ENCODE data around the gene DIP2C.
"Not testable (repeated sequence)": the region's sequence is repeated elsewhere in the genome, so short reads cannot be mapped to it uniquely, and the experiment has no call there.

Gene DIP2C

DNA sequence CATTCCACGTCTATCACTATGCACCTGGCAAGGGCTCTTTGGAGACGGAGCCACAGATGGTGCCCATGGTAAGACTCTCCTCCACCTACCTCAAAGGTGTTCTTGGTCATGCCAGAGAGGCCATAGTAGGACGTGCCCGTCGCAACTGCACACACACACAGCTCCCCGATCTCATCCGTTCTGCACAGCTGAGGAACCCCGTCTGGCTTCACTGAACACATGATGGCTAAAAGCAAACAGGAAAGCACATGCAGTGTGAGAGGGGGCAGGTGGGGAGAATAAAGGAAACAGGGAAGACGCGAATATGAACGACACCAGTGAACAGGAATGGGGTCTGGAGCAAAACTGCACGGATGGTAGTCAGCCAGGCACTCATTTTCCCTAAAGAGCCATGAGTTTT, 323.3 kb downstream of the DIP2C start:
- no peak for DNase-seq

DNA sequence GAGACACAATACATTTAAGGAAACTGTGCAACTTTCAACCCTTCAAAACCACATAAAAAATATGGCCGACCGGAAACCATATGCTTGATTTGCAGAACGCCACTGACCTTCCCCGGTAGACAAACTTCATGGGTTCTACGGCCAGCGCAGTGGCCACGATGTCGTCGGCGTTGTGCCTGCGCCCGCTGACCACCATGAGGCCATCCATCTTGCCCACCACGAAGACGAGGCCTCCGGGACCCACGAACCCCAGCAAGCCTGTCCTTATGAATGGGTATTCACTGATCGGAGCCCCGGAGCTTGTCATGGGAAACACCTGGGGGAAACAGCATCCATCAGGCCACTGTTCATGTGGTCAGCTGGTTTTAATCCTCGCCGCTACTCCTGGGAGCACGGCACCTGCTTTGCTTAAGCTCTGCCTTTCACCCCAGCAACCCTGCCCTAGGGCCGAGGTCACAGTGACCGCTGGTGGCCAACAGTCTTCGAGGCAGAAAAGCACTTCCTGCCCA, 325.1 kb downstream of the DIP2C start:
- no peak for DNase-seq

DNA sequence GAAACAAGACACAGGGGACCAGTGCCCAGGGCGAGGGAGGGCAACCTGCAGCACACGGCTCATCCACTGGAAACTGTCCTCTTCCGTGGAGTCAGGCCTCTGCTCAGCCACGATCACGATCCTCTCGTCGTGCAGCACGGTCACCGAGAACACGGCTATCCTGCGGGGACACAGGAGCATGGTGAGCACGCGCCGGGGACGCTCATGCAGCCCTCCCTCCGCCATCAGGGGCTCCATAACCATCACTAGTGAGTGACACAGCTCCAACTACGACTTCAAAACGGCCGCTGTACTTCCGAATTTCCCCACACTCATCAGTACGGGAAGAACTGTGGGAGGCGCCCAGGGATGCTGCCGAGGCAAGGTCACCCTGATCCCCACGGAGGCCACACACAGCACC, 326.3 kb downstream of the DIP2C start:
- no peak for DNase-seq

DNA sequence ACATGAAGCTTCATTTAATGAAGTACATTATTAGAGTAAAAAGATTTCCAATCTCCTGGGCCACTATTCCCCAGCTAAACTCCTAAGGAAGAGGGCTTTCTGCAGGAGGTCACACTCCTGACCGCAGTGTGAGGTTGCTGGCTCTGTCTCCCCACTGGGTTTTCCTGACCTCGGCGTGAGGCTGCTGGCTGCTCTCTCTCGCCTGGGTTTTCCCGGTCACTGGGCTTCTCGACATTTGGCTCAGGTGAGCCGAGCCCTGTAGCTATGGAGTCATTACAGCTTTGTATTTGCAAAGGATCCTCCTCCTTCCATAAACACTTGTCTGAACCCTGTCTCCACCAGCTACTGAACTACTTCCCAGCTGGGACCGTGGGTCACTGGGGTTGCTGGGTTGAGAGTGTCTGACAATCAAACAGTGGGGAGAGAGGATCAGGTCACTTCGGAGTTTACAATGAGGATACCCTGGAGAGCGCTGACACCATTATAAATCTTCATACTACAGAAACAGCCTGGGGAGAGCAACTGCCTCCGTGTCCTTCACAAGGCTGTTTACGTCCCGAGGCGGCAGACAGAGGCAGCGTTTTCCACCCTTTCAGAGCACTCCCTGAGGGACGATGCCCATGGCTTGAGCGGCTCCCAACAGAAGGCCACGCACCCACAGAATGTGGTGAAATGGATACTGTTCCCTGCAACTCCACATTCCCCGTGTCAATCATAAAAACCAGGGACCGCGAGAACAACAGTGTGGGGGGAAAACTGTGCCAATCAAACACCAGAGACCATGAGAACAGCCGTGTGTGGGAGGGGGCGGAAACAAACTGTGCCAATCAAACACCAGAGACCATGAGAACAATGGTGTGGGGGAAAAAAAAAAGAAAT, 328.0 kb downstream of the DIP2C start:
- DNase-seq = peak; percentile 95

DNA sequence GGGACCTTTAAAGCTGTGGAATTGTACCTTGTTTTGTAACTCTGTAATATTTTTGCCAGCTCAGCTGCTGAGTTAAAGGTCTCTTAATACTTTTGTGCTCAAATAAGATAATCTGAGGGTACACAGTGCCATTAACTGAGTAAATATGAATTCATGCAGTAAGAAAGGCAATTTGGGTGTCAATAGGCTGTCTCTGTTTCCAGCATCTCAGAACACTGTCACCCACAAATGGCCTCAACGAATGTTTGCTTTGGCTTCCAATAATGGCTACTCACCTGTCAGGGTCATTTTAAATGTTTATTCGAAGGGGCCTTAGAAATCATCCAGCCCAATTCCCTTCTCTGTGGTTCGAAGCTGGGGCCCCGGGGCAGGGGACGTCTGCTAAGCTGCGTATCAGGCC, 328.8 kb downstream of the DIP2C start:
- DNase-seq = peak; percentile 98

DNA sequence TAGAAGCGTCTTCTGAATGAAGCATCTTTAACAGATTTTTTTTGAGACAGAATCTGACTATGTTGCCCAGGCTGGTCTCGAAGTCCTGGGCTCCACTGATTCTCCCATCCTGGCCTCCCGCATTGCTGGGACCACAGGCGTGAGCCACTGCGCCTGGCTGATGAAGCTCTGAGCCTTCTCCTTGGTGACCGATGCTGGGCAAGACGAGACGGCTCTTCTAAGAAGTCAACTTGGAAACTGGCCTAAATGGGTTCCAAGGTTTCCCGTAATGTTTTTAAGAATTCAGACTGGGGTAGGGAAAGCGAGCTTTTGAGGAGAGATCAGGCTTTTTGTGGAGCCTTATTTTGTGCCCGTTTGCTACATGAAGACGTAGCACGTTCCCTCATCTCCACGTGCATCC, 329.7 kb downstream of the DIP2C start:
- no peak for DNase-seq

DNA sequence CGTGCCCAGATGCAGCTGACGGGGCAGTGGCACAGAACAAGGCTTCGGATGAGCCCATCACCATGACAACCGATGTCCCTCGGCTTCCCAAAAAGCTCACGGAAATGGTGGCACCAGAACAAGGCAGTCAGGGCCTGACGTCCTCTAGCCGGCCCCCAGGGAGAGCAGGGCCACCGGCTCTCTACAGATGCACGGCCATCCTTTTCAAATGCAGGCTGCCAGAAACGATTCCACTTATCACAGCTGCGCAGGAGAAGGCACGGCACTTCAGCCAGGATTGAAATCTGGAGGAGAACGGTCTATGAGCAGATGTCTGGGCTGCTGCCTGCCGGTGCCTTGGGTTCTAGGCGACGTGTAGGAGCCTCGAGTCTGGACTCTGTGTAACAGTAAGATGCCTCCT, 330.4 kb downstream of the DIP2C start:
- DNase-seq = no peak

DNA sequence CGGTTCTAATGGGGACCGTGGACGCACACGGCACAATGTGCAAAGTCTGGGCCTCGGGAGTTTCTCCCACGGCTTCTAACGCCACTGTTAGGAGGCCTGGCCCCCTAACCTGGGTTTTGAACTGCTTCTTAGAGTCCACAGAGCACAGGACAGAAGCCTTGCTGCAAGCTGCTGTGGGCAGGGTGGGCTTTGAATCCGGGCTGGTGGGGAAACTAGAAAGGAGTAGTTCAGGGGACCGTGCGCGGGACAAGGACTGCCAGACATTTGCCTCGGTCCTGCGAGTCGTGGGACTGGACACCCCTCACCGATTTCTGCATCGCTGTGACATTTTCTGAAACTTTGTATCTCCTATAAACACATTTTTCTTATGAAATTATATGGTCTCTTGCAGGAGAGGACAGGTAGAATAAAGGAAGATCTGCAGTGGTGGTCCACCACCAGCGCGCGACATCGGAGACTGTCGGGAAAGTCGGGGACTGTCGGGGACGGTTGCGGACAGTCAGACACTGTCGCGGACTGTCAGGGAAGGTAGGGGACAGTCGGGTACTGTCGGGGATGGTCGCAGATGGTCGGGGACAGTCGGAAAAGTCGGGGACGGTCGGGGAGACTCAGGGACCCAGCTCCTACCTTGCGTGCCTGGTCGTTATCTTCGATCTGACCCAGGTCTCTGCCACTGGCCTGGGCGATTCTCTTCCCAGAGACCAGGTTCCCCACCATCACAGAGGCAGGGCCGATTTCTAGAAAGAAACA, 332.1 kb downstream of the DIP2C start:
- DNase-seq = no peak

DNA sequence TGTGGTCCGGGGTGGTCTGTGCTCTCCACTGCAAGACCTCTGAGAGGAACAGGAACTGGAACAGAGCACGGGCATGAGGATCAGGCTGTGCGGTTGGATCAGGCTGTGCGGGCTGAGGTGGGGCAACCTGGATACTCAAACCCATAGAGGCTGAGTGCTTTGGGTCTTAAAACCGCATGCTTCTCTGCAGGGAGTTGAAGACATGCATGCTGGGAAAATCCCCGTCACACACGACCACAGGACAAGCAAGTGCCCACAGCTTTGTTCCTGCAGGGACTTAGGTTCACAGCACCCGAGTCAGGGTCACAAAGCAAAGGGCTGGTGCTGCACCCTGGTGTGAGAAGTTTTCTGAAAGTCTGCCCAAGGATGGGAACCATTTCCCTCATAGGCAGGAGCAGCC, 333.0 kb downstream of the DIP2C start:
- no peak for DNase-seq

DNA sequence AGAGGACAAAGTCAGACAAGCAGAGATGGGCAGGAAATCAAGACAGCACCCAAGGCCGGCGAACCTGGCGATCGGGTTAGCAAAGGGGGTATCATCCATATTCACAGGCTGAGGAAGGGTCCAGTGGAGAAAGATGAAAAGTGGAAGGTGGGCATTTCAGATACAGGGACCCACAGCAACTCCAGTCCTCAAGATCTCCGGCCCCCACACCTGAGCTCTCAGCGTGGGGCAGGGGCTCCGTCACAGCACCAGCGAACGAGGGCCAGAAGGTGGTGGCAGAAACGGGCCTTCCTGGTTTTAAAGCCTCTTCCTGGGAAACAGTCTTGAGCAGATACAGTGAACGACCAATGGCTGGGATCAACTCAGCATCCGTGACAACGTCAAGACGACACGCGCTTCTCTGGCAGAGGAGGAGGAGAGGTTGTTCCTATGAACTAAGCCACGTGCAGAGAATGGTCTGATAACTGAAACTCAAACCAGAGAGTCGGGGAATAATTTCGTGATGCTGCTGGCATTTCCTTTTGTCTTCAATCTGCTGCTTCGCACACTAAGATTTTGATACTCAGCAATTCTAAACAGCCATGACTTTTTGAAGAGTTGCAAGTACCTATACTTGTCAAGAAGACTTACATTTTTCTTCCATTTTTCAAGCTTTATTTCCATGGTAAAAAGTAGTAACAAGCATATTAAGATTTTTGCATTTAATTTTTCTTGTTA, 334.4 kb downstream of the DIP2C start:
- no peak for DNase-seq

DNA sequence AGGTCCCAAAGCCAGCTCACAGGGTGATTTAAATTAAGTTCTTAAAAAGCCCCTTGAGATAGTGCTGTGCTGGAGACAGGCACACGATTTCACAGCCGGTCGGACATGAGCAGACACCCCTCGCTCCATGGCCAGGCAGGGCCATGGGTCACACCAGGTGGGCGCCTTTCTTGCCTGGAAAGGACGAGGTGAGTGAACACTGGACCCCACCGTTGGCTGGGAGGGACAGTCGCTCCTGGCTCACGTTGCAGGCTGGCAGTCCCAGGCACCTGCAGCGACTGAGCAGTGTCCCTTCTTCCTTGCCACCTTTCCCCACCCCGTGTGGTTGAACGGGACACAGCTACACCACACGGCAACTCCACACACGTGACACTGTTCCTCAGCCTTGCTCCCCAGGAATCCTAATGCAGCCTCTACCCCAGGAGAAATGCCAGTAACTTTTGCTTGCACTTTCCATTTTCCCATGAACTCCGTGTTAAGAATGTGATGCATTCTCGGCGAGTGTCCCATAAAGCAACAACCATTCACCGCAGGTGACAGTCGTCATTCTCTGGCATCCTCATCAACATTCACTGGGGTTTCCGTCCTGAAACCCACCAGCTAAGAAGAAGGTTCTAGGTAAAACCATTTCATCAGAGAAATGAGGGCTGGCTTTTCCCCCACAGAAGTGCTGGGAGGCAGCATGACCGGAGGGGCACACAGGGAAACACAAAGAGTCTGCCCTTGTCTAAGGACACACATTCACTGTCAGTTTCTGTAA, 336.8 kb downstream of the DIP2C start:
- DNase-seq = no peak

DNA sequence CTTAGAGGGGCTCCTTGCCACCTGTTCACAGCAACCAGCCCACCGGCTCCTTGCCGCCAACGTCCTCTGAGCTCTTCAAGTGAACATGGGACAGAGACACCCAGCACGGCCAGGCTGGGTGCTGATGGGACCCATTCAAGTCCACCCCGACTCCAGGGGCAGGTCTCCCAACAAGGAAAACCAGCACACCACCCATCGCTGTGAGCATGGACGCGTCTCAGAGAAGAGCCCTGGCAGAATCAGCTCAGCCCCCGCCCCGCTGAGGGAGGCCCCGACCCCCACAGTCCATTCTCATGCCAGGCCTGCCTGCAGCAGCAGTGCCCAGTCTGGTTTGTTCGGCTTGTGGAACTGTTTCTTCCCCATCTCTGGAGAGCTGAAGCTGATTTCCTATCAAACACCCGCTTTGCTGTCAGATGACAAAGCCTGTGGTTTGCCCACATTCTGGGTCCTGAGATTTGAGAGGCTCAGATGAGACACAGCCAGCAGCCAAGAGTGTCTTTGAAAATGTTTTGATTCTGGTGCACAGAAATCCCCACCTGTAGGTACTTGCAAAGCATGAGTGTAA, 337.6 kb downstream of the DIP2C start:
- no peak for DNase-seq

DNA sequence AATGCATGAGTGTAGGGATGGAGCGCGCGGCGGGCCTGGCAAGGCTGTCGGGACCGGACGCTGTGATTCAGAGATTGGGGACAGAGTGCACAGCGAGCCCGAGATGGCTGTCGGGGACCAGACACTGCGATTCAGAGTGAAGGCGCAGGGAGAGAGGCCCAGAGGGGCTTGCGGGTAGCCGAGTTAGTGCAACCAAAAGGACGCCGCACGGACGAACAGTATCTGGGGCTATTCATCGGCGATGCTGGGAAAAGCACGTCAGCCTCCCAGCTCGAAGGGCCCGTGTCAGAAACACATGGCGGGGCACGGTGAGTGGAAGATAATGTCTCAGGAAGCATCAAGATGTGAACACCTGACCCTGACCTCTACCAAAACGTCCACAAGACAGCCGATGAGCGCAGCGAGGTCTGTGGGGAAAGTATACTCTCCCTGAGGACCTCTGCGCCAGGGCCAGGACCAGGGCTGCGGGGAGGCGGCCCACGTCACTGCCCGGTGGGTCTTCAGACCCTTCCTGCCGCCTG, 338.4 kb downstream of the DIP2C start:
- DNase-seq = no peak

DNA sequence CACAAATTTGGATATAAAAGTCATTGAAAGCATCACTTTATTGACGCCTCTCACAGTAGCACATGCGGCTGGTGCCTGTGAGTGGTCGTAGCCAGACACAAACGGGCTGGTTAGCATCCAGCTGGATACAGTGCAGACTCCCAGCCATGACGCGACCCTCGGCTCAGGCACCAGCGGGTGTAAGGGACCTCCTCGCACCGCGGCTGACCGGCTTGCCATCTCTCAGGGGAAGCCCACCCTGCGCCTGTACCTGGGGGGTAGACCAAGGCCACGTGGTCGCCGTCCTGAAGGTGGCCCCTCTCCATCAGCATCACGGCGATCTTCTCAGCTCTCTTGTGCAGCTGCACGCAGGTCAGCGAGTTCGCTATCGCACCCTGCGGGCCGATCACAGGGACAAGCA, 340.4 kb downstream of the DIP2C start:
- DNase-seq = no peak

DNA sequence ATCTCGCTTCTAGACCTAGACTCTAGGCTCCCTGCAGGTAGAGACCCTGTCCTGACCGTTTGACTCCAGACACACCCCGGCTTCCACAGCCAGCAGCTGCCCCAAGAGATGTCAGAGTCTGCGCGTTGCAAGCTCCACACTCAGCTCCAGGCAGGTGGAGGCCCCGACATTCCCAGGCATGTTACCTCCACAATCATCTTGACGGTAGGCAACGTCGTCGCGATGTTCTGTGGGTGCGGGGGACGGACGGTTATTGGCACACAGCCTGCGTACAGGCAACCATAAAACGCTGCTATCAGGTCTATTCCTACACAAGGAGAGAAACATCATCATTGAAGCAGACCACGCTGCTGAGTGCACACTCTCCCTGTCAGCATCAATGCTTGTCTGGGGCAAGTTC, 341.0 kb downstream of the DIP2C start:
- DNase-seq = no peak

DNA sequence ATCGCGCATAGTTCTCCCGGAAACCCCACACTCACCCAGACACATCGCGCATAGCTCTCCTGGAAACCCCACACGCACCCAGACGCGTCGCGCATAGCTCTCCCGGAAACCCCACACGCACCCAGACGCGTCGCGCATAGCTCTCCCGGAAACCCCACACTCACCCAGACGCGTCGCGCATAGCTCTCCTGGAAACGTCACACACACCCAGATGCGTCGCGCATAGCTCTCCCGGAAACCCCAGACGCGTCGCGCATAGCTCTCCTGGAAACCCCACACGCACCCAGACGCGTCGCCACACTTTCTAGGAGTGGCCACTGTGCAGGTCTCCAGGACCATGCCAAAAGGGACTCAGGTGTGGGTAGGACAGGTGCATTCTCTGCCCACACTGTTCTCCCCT, 341.7 kb downstream of the DIP2C start:
- DNase-seq = not testable (repeated sequence)

DNA sequence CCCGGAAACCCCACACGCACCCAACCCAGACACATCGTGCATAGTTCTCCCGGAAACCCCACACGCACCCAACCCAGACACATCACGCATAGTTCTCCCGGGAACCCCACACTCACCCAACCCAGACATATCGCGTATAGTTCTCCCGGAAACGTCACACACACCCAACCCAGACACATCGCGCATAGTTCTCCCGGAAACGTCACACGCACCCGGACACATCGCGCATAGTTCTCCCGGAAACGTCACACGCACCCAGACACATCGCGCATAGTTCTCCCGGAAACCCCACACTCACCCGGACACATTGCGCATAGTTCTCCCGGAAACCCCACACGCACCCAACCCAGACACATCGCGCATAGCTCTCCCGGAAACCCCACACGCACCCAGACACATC, 342.3 kb downstream of the DIP2C start:
- DNase-seq = not testable (repeated sequence)

DNA sequence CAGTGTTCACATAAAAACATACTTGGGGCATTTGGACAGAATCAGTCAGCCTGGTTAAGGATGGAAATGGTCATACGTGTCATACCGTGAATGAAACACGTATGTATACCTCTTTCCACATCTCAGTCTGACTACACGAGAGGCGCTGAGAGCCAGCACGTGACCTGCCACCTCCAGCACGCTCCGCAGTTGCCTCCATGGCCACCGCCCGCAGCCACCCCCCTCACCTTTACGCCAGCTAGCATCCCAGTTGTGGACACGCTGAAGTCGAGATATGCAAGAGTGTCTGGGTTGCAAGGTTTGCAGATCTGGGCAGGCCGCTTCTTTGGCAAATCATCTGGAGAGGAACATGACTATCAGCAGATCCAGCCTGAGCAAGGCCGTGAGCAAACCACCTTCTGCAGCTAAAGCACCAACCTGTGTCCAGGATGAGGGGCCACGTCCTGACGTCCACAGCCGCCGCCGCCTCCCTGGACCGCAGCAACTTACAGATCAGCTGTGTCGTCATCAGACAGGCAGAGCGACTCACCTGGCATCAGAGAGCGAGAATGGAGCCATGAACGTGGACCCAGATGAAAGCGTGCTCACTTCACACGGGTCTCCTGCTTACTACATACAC, 344.8 kb downstream of the DIP2C start:
- no peak for DNase-seq

DNA sequence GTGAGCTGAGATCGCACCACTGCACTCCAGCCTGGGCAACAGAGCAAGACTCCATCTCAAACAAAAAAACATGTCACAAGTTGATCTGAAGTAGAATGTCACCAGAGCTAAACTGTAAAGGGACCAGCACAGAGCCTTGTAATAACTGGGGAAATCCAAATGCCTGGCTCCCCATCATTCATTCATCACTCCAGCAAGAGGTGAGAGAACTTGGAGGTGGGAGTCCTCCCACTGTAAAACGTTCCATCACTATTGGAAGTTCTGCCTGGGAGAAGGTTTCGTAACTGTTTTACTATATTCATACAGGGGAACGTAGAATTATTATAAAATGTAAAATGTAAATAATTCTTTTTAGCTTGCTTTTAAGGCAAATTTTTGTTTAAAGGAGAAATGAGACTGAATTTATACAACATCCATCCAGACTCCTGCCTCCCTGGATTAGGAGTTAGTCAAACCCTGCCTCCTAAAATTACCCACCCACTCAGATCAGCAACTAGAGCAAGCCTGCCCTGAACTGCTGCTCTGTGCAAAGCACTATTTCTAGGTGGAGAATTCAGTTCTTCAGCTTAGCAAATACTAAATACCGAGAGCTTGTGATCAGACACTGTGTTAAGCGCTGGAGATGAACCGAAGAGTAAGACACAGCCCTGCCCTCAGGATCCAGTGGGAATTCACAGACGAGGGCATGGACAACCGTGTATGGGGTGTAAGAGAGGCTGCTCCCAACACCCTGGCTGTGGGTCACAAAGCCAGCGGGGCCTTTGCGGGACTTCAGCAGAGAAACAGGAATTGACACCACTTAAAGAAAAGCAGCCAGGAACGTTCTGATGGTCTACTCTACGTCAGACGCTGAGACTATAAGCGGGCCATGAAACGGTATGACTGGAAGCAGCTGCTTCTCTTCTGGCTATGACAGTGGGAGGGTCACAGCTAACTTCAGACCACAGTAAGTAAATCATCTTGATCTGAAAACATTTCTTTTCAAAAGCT, 345.9 kb downstream of the DIP2C start:
- no peak for DNase-seq

DNA sequence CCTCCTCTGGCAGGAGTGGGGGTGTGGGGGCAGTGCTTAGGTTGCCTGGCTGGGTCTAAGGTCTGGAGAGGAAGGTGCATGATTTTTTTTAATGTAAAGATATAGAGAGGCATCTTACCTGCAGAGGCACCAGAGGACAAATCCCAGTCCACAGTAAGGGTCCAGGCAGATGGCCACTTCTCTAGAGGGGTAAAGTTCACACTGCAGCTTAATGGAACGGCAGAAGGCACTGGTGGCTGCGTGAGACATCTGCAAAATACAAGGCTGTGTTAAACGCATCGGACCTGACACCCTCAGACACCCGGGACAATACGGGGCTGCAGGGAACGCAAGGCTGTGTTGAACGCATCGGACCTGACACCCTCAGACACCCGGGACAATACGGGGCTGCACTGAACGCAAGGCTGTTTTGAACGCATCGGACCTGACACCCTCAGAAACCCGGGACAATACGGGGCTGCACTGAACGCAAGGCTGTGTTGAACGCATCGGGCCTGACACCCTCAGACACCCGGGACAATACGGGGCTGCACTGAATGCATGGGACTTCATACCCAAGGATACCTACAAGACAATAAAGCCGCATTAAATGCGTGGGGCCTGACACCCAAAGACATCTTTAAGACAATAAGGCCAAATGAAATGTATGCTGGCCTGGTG, 348.3 kb downstream of the DIP2C start:
- DNase-seq = no peak

Data from NCI-H146 (cell line).